SK-N-SH (cell line): ENCODE measurements around the gene FRAS1. TPM values are rescaled to one million over a fixed set of nuclear protein-coding genes. Genes with fewer than 3 reads are reported as not detected.

Experiments
- CTCF ChIA-PET: fragments of 300-600, 350-600 bp; formaldehyde crosslinking; extraction: SDS; loops from one replicate; lab custom pipeline; 2021; lab: Yijun Ruan, JAX
- POLR2A ChIA-PET: fragments of 350-600 bp; sonication (Branson Sonifier 250); formaldehyde crosslinking; extraction: SDS; loops from one replicate; lab custom pipeline; 2020; ENCODE audit warnings: antibody characterized with exemption, inconsistent platforms; lab: Yijun Ruan, JAX
- DNase-seq: peaks from one replicate; pipeline ENCODE4 v3.0.0; 2012
- H2AFZ ChIP-seq: fragments of 200-600 bp; sonication (generic); 2 replicates; pipeline ENCODE4 v1.8.1; 2016; ENCODE audit warnings: antibody characterized with exemption, mild to moderate bottlenecking, low read depth
- H3F3A ChIP-seq: fragments of 200-600 bp; sonication (generic); replicated peaks from 2 replicates; pipeline ENCODE3; 2016; ENCODE audit warnings: antibody characterized with exemption, mild to moderate bottlenecking; ENCODE audit not compliant: insufficient read depth
- H3K27ac ChIP-seq, 2 experiments: fragments of 200-500 bp in 1 of 2; fragments of 200-600 bp in 1 of 2; sonication (Bioruptor generic) in 1 of 2; sonication (generic), shearing (Covaris generic) in 1 of 2; 2 replicates each; pipeline versions ENCODE4 v1.5.1 to v1.6.1; 2014 to 2016; ENCODE audit warnings: low read depth in 2 of 2, inconsistent platforms in 1 of 2, low read length in 1 of 2, mild to moderate bottlenecking in 1 of 2, mixed read lengths in 1 of 2
- H3K27me3 ChIP-seq: fragments of 200-600 bp; sonication (generic), shearing (Covaris generic); 2 replicates; pipeline ENCODE4 v1.6.1; 2016; ENCODE audit warnings: mixed run types; ENCODE audit not compliant: insufficient read depth
- H3K36me3 ChIP-seq, 2 experiments: fragments of 200-500 bp in 1 of 2; fragments of 200-600 bp in 1 of 2; sonication (Bioruptor generic) in 1 of 2; sonication (generic) in 1 of 2; replicated peaks in 1 of 2; 2 replicates each; pipeline versions ENCODE3 to v1.5.1; 2014 to 2016; ENCODE audit warnings: low read length in 1 of 2, mild to moderate bottlenecking in 1 of 2; ENCODE audit not compliant: insufficient read depth in 2 of 2, control insufficient read depth in 1 of 2
- H3K4me1 ChIP-seq, 2 experiments: fragments of 200-500 bp in 1 of 2; fragments of 200-600 bp in 1 of 2; sonication (Bioruptor generic) in 1 of 2; sonication (generic), shearing (Covaris generic) in 1 of 2; 2 replicates each; pipeline versions ENCODE4 v1.5.1 to v1.6.1; 2014 to 2016; ENCODE audit warnings: low read depth in 1 of 2, low read length in 1 of 2, mixed run types in 1 of 2; ENCODE audit not compliant: insufficient read depth in 2 of 2, control insufficient read depth in 1 of 2
- H3K4me2 ChIP-seq: fragments of 200-600 bp; sonication (generic), shearing (Covaris generic); 2 replicates; pipeline ENCODE4 v1.6.1; 2017; ENCODE audit warnings: mixed run types
- H3K4me3 ChIP-seq, 2 experiments: fragments of 200-500 bp in 1 of 2; fragments of 200-600 bp in 1 of 2; sonication (Bioruptor generic) in 1 of 2; sonication (generic), shearing (Covaris generic) in 1 of 2; 2 replicates each; pipeline versions ENCODE4 v1.5.1 to v1.8.1; 2014 to 2016; ENCODE audit warnings: low read depth in 2 of 2, inconsistent platforms in 1 of 2, low read length in 1 of 2, mild to moderate bottlenecking in 1 of 2, mixed read lengths in 1 of 2, moderate library complexity in 1 of 2
- H3K79me2 ChIP-seq: fragments of 200-600 bp; sonication (generic); 2 replicates; pipeline ENCODE4 v1.8.1; 2017; ENCODE audit warnings: mild to moderate bottlenecking; ENCODE audit not compliant: insufficient read depth
- H3K9ac ChIP-seq: fragments of 200-600 bp; sonication (generic); 2 replicates; pipeline ENCODE4 v1.6.1; 2017; ENCODE audit warnings: mixed run types
- H3K9me2 ChIP-seq: fragments of 200-600 bp; sonication (generic); 2 replicates; pipeline ENCODE4 v1.6.1; 2017; ENCODE audit warnings: mixed run types
- H3K9me3 ChIP-seq: fragments of 200-600 bp; sonication (generic); 2 replicates; pipeline ENCODE4 v1.6.1; 2017; ENCODE audit warnings: mixed run types, mild to moderate bottlenecking, moderate library complexity
- H4K20me1 ChIP-seq: fragments of 200-600 bp; sonication (generic); 2 replicates; pipeline ENCODE4 v1.6.1; 2017; ENCODE audit warnings: mild to moderate bottlenecking, mixed run types; ENCODE audit not compliant: insufficient read depth
- ELF1 ChIP-seq: IDR thresholded peaks from 2 replicates; pipeline ENCODE4 v1.4.0; 2012
- EP300 ChIP-seq, 2 experiments: IDR thresholded peaks; 2 replicates each; pipeline versions ENCODE4 v1.4.0 to v1.6.1; 2012; ENCODE audit warnings: borderline replicate concordance in 1 of 2, low read depth in 1 of 2, low read length in 1 of 2
- EZH2phosphoT487 ChIP-seq: fragments of 200-600 bp; sonication (generic); IDR thresholded peaks from 2 replicates; pipeline ENCODE4 v1.6.1; 2017; ENCODE audit warnings: low read depth, mixed run types, mild to moderate bottlenecking, antibody characterized with exemption, moderate library complexity, borderline replicate concordance
- FOSL2 ChIP-seq: IDR thresholded peaks from 2 replicates; pipeline ENCODE4 v1.4.0; 2012; ENCODE audit warnings: low read depth, mild to moderate bottlenecking, moderate library complexity, borderline replicate concordance
- GABPA ChIP-seq: IDR thresholded peaks from 2 replicates; pipeline ENCODE4 v1.4.0; 2012; ENCODE audit warnings: low read depth, mild to moderate bottlenecking
- JUND ChIP-seq: IDR thresholded peaks from 2 replicates; pipeline ENCODE4 v1.4.0; 2012
- MXI1 ChIP-seq: IDR thresholded peaks from 2 replicates; pipeline ENCODE4 v1.6.1; 2012; ENCODE audit warnings: mild to moderate bottlenecking, low read depth, low read length, improper control_type of control experiment
- NRF1 ChIP-seq: IDR thresholded peaks from 2 replicates; pipeline ENCODE4 v1.6.1; 2012; ENCODE audit warnings: low read depth, mild to moderate bottlenecking, low read length
- RAD21 ChIP-seq: IDR thresholded peaks from 2 replicates; pipeline ENCODE4 v1.6.1; 2012; ENCODE audit warnings: mild to moderate bottlenecking, low read length
- RCOR1 ChIP-seq: fragments of 150-350 bp; IDR thresholded peaks from 2 replicates; pipeline ENCODE4 v1.6.1; 2017; ENCODE audit warnings: antibody characterized with exemption, low read length
- RFX5 ChIP-seq: IDR thresholded peaks from 2 replicates; pipeline ENCODE4 v1.6.1; 2012; ENCODE audit warnings: mild to moderate bottlenecking, improper control_type of control experiment, low read length
- RXRA ChIP-seq: IDR thresholded peaks from 2 replicates; pipeline ENCODE4 v1.4.0; 2012; ENCODE audit warnings: low read depth, mild to moderate bottlenecking, borderline replicate concordance
- SMC3 ChIP-seq: IDR thresholded peaks from 2 replicates; pipeline ENCODE4 v1.6.1; 2012; ENCODE audit warnings: low read depth, low read length, improper control_type of control experiment
- TAF1 ChIP-seq: IDR thresholded peaks from 2 replicates; pipeline ENCODE4 v1.6.1; 2012; ENCODE audit warnings: low read depth, mild to moderate bottlenecking, low read length, moderate library complexity, borderline replicate concordance
- TEAD4 ChIP-seq: IDR thresholded peaks from 2 replicates; pipeline ENCODE4 v1.4.0; 2012; ENCODE audit warnings: mild to moderate bottlenecking, borderline replicate concordance; ENCODE audit not compliant: insufficient read depth
- WGBS: methylation state at CpG from one replicate; pipeline ENCODE4 v1.1.6; 2017; ENCODE audit warnings: low lambda C conversion rate; 5-methylcytosine and 5-hydroxymethylcytosine counted together
- polyA plus RNA-seq, 3 experiments: library from polyadenylated mRNA; depleted of rRNA; stranded (reverse); fragments of >200 nt; gene quantifications; 2 replicates each; pipeline ENCODE4 v1.2.3, GENCODE V29; 2012
- TF ChIP-seq, protein P1 (sequence below): fragments of 150-350 bp; IDR thresholded peaks from 2 replicates; pipeline ENCODE4 v1.6.1; 2017; ENCODE audit warnings: antibody characterized with exemption, low read length, low read depth, borderline replicate concordance
- TF ChIP-seq, protein P2 (sequence below): IDR thresholded peaks from 2 replicates; pipeline ENCODE4 v1.4.0; 2012; ENCODE audit warnings: low read depth, borderline replicate concordance
- TF ChIP-seq, protein P3 (sequence below): IDR thresholded peaks from 2 replicates; pipeline ENCODE4 v1.4.0; 2012; ENCODE audit warnings: low read depth
- TF ChIP-seq, protein P4 (sequence below): fragments of 200-600 bp; sonication (generic); IDR thresholded peaks from 2 replicates; pipeline ENCODE4 v1.6.1; 2017; ENCODE audit warnings: antibody characterized with exemption, mild to moderate bottlenecking, moderate library complexity
- TF ChIP-seq, protein P5 (sequence below): IDR thresholded peaks from 2 replicates; pipeline ENCODE4 v1.6.1; 2012; ENCODE audit warnings: mild to moderate bottlenecking, low read depth, low read length, moderate library complexity

Gene FRAS1
- polyA plus RNA-seq, 1 of the 3 experiments (the other 2 are of a cell fraction), result 8.3 TPM

DNA sequence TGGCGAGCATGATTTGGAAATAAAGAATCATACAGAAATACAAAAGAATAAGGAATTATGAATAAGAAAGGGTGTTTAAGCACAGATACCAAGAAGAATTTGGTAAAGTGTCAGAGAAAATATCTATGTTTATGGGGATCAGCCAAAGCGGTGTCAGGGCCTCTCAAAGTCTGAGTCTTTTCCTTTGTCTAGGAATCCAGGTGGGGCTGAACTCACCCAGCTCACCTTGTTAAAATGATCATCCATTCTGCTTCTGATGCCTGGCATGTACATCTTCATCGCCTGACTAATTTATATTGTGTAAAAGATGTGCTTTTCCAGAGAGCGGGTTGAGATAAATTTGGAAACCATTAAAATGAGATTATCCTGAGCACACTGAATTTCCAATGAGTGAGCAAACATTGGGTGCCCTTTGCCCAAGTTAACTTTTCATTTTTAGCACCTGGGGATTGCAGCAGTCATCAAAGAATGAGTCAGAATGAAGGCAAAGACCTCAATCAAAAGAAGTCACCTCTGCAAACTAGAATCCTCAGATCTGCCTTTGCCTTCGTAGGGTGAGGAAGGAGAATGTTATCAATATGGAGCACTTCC, 352.6 kb downstream of the FRAS1 start:
- Histone ChIP-seq H3K4me2 (no peak overlapping the region), H3K4me3 (no peak overlapping the region), H2AFZ (no peak overlapping the region), H3K4me1 (peaks cover 0 to 2% of the 10 kb centered on the region in 2 experiments; a peak in 2 of 4 replicates), H3K9me2 (no peaks in the 10 kb centered on the region), H3K27me3 (no peaks in the 10 kb centered on the region), H3K79me2 (no peaks in the 10 kb centered on the region), H3K9ac (no peak overlapping the region), H4K20me1 (no peaks in the 10 kb centered on the region), H3K9me3 (no peaks in the 10 kb centered on the region), H3K27ac (no peak overlapping the region), H3F3A (no peaks in the 10 kb centered on the region), H3K36me3 (peaks cover 17 to 19% of the 10 kb centered on the region in 2 experiments)
- 95% methylated on average over 5 of the region's 5 CpGs for WGBS
- CTCF ChIA-PET, result interaction anchor here (1.1 kb wide), 1 partner anchor 88 kb away, joined by 3 read pairs; no protein-coding TSS in a partner anchor
- no peak for DNase-seq
- no peak for TF ChIP-seq ELF1
- no peak for TF ChIP-seq EZH2phosphoT487
- TF ChIP-seq RFX5, result no peak
- TF ChIP-seq RCOR1, result no peak
- TF ChIP-seq GABPA, result no peak
- TF ChIP-seq JUND, result no peak
- TF ChIP-seq, protein P1, sequence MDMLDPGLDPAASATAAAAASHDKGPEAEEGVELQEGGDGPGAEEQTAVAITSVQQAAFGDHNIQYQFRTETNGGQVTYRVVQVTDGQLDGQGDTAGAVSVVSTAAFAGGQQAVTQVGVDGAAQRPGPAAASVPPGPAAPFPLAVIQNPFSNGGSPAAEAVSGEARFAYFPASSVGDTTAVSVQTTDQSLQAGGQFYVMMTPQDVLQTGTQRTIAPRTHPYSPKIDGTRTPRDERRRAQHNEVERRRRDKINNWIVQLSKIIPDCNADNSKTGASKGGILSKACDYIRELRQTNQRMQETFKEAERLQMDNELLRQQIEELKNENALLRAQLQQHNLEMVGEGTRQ, result no peak
- TF ChIP-seq, protein P2, sequence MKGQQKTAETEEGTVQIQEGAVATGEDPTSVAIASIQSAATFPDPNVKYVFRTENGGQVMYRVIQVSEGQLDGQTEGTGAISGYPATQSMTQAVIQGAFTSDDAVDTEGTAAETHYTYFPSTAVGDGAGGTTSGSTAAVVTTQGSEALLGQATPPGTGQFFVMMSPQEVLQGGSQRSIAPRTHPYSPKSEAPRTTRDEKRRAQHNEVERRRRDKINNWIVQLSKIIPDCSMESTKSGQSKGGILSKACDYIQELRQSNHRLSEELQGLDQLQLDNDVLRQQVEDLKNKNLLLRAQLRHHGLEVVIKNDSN, result no peak
- TF ChIP-seq FOSL2, result no peak
- TF ChIP-seq, protein P3, sequence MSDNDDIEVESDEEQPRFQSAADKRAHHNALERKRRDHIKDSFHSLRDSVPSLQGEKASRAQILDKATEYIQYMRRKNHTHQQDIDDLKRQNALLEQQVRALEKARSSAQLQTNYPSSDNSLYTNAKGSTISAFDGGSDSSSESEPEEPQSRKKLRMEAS, result no peak
- no peak for TF ChIP-seq RXRA
- TF ChIP-seq, protein P4, sequence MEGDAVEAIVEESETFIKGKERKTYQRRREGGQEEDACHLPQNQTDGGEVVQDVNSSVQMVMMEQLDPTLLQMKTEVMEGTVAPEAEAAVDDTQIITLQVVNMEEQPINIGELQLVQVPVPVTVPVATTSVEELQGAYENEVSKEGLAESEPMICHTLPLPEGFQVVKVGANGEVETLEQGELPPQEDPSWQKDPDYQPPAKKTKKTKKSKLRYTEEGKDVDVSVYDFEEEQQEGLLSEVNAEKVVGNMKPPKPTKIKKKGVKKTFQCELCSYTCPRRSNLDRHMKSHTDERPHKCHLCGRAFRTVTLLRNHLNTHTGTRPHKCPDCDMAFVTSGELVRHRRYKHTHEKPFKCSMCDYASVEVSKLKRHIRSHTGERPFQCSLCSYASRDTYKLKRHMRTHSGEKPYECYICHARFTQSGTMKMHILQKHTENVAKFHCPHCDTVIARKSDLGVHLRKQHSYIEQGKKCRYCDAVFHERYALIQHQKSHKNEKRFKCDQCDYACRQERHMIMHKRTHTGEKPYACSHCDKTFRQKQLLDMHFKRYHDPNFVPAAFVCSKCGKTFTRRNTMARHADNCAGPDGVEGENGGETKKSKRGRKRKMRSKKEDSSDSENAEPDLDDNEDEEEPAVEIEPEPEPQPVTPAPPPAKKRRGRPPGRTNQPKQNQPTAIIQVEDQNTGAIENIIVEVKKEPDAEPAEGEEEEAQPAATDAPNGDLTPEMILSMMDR, result no peak
- no peak for TF ChIP-seq TEAD4
- POLR2A ChIA-PET, result no interaction called here

DNA sequence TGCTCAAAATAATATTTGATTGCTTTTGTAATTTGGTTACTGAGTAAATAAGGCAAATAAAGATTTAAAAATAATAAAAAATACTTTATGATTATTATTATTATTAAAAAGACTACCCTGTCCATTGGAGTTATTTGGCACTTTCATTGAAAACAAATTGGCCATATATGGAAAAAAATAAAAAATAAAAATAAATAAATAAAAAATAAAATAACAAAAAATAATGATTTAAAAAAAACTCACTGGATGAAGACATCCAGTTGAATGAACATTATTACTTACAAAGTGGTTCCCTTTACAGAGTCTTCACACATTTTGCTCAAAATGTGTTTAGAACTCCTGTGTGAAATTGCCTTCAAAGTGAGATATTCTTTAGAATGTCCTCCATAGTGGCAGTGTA, 353.1 kb downstream of the FRAS1 start:
- ChIA-PET CTCF (no interaction called here), POLR2A (no interaction called here)
- no peaks in the 10 kb centered on the region for H3K79me2 ChIP-seq
- H3K9me3 ChIP-seq, result no peaks in the 10 kb centered on the region
- H4K20me1 ChIP-seq, result no peaks in the 10 kb centered on the region
- H3F3A ChIP-seq, result no peaks in the 10 kb centered on the region
- H3K27me3 ChIP-seq, result no peaks in the 10 kb centered on the region
- peaks cover 0 to 2% of the 10 kb centered on the region in 2 experiments; a peak in 2 of 4 replicates for H3K4me1 ChIP-seq
- H3K4me3 ChIP-seq, result no peak overlapping the region
- H3K36me3 ChIP-seq, result peaks cover 18 to 19% of the 10 kb centered on the region in 2 experiments
- H3K9me2 ChIP-seq, result no peaks in the 10 kb centered on the region
- no peak overlapping the region for H3K4me2 ChIP-seq
- H3K27ac ChIP-seq, result no peak overlapping the region
- no peak for DNase-seq
- no peak overlapping the region for H3K9ac ChIP-seq
- H2AFZ ChIP-seq, result no peak overlapping the region
- TF ChIP-seq FOSL2 (no peak), EP300 (IDR thresholded peaks at IDR 0.05; ENCODE audit: borderline replicate concordance in 1 of 2, low read depth in 1 of 2, low read length in 1 of 2) (no peak), SMC3 (no peak), MXI1 (no peak), NRF1 (no peak), RAD21 (no peak), TAF1 (no peak), RCOR1 (no peak)
- TF ChIP-seq, protein P5, sequence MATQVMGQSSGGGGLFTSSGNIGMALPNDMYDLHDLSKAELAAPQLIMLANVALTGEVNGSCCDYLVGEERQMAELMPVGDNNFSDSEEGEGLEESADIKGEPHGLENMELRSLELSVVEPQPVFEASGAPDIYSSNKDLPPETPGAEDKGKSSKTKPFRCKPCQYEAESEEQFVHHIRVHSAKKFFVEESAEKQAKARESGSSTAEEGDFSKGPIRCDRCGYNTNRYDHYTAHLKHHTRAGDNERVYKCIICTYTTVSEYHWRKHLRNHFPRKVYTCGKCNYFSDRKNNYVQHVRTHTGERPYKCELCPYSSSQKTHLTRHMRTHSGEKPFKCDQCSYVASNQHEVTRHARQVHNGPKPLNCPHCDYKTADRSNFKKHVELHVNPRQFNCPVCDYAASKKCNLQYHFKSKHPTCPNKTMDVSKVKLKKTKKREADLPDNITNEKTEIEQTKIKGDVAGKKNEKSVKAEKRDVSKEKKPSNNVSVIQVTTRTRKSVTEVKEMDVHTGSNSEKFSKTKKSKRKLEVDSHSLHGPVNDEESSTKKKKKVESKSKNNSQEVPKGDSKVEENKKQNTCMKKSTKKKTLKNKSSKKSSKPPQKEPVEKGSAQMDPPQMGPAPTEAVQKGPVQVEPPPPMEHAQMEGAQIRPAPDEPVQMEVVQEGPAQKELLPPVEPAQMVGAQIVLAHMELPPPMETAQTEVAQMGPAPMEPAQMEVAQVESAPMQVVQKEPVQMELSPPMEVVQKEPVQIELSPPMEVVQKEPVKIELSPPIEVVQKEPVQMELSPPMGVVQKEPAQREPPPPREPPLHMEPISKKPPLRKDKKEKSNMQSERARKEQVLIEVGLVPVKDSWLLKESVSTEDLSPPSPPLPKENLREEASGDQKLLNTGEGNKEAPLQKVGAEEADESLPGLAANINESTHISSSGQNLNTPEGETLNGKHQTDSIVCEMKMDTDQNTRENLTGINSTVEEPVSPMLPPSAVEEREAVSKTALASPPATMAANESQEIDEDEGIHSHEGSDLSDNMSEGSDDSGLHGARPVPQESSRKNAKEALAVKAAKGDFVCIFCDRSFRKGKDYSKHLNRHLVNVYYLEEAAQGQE, result no peak
